ENCODE data around the gene DDIAS. TPM values are rescaled to one million over a fixed set of nuclear protein-coding genes. Genes with fewer than 3 reads are reported as not detected.
"Not testable (repeated sequence)": the region's sequence is repeated elsewhere in the genome, so short reads cannot be mapped to it uniquely, and the experiment has no call there.

DDIAS gene, protein sequence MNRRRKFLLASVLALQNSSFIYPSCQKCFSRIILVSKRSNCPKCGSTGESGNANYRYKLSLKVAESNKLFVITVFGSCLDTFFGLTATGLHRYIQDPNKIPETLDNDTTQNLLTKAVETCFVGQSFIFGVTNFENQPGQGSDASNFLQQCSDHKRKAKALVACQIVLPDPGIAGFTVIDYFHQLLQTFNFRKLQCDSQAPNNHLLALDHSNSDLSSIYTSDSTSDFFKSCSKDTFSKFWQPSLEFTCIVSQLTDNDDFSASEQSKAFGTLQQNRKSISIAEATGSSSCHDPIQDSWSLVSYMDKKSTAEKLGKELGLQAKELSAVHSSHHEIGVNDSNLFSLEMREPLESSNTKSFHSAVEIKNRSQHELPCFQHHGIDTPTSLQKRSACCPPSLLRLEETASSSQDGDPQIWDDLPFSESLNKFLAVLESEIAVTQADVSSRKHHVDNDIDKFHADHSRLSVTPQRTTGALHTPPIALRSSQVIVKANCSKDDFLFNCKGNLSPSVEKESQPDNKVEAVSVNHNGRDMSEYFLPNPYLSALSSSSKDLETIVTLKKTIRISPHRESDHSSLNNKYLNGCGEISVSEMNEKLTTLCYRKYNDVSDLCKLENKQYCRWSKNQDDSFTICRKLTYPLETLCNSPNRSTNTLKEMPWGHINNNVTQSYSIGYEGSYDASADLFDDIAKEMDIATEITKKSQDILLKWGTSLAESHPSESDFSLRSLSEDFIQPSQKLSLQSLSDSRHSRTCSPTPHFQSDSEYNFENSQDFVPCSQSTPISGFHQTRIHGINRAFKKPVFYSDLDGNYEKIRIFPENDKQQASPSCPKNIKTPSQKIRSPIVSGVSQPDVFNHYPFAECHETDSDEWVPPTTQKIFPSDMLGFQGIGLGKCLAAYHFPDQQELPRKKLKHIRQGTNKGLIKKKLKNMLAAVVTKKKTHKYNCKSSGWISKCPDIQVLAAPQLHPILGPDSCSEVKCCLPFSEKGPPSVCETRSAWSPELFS
- total RNA-seq (10 to 100 TPM; 23.8 to 27.8 TPM), polyA plus RNA-seq (1.6 TPM)

DNA sequence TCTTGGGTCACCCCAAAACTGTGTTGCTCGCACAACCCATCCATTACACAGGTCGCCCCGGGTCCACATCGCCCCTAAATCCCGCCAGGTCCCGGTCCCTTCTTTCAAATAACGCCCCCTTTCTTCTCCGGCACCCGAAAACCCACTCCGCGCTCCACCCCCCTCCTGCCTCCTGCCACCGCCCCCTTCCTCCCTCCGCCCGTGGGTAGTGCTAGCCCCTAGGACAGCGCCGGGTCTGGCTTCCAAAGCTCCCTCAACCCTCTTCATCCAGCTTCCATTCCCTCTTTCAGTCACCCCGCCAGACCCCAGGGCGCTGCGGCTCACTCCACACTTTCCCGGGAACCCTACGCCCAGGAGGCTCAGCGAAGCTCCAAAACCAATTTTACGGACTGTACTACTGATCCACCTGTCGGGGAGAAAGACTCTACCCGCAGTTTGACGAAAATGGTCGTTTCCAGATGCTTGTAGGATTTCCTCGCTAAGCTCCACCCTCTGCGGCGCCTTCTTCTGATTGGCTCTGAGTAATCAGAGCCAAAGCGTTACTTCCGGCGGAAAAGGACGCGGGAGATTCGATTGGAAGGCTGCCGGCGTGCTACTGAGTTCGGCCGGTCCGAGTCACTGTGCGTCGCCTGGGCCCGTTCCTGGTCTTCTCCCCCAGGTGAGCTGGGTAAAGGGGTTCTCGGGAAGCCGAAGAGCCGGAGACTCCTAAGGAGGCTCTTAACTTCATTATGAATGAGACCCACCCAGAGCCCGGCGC, at the start of gene DDIAS:
TSS of gene DDIAS (plus strand) at position 572 of the 757 bp plus-strand sequence. CDS start 13,003 bp downstream, outside the sequence.
- Histone ChIP-seq H3K27me3 (ENCODE audit: insufficient read depth, low read length, poor library complexity, severe bottlenecking) (no peaks in the 10 kb centered on the region), H3K27ac (ENCODE audit: low read depth, low read length) (peak within 1 kb of the TSS; percentile 96), H3K4me3 (ENCODE audit: low read length) (peak within 1 kb of the TSS; percentile 90), H3K4me1 (ENCODE audit: insufficient read depth, low read length) (peaks cover 19% of the 10 kb centered on the region), H3K9me3 (ENCODE audit: low read length) (no peaks in the 10 kb centered on the region), H3K36me3 (ENCODE audit: insufficient read depth, low read length) (no peaks in the 10 kb centered on the region)
- H3K27ac Mint-ChIP-seq, result peak within 1 kb of the TSS; percentile 98 to 100 (median 100)
- ChIA-PET CTCF (interaction anchor here (0.7 to 4.0 kb wide), 19 partner anchors 16 to 391 kb away, joined by 3 to 31 read pairs (median 4); partner anchors contain the start of genes ANKRD42 and PCF11), POLR2A (interaction anchor here (0.6 to 2.9 kb wide), 18 partner anchors 9 to 385 kb away, joined by 3 to 56 read pairs (median 6); partner anchors contain the start of genes ANKRD42, CCDC90B, PCF11 and RAB30)
- DNase-seq, result peak; percentile 90 to 97 (median 94)
- no peaks in the 10 kb centered on the region for H3K27me3 Mint-ChIP-seq
- no peaks in the 10 kb centered on the region for H3K9me3 Mint-ChIP-seq
- peak within 1 kb of the TSS; percentile 89 to 100 (median 97) for H3K4me3 Mint-ChIP-seq
- peaks cover 43 to 53% (median 51%) of the 10 kb centered on the region in 3 donors for H3K4me1 Mint-ChIP-seq
- peaks cover 0 to 12% (median 0%) of the 10 kb centered on the region in 3 donors for H3K36me3 Mint-ChIP-seq

DNA sequence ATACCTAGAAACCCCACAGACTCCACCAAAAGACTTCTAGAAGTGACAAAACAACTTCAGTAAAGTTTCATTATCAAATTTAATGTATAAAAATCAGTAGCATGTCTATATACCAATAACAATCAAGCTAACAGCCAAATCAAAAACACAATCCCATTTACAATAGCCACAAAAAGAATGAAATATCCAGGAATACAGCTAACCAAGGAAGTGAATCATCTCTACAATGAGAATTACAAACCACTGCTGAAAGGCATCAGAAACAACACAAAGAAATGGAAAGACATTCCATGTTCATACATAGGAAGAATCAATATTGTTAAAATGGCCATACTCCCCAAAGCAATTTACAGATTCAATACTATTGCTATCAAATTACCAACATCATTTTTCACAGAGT, 47.3 kb upstream of the DDIAS start:
- peaks cover 17 to 31% (median 21%) of the 10 kb centered on the region in 3 donors for H3K36me3 Mint-ChIP-seq
- no peaks in the 10 kb centered on the region for H3K27me3 ChIP-seq (ENCODE audit: insufficient read depth, low read length, poor library complexity, severe bottlenecking)
- H3K4me1 Mint-ChIP-seq, result peaks cover 1 to 7% (median 5%) of the 10 kb centered on the region in 3 donors
- no peaks in the 10 kb centered on the region for H3K9me3 ChIP-seq (ENCODE audit: low read length)
- ChIA-PET POLR2A (no interaction called here), CTCF (no interaction called here)
- H3K27me3 Mint-ChIP-seq, result no peaks in the 10 kb centered on the region
- H3K27ac ChIP-seq (ENCODE audit: low read depth, low read length), result no peak overlapping the region
- H3K4me1 ChIP-seq (ENCODE audit: insufficient read depth, low read length), result no peaks in the 10 kb centered on the region
- no peak for DNase-seq
- no peak overlapping the region for H3K4me3 ChIP-seq (ENCODE audit: low read length)
- H3K4me3 Mint-ChIP-seq, result no peak overlapping the region
- H3K36me3 ChIP-seq (ENCODE audit: insufficient read depth, low read length), result no peaks in the 10 kb centered on the region
- no peak overlapping the region for H3K27ac Mint-ChIP-seq
- no peaks in the 10 kb centered on the region for H3K9me3 Mint-ChIP-seq

DNA sequence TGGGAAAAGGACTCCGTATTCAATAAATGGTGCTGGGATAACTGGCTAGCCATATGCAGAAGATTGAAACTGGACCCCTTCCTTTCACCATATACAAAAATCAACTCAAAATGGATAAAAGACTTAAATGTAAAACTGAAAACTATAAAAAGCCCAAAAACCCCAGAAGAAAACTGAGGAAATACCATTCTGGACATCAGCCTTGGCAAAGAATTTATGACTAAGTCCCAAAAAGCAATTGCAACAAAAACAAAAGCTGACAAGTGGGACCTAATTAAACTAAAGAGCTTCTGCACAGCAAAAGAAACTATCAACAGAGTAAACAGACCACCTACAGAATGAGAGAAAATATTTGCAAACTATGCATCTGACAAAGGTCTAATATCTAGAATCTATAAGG, 46.6 kb upstream of the DDIAS start:
- H3K36me3 ChIP-seq (ENCODE audit: insufficient read depth, low read length); H3K9me3 Mint-ChIP-seq; H3K9me3 ChIP-seq (ENCODE audit: low read length); H3K4me3 ChIP-seq (ENCODE audit: low read length); DNase-seq; POLR2A ChIA-PET; H3K4me3 Mint-ChIP-seq; H3K27ac Mint-ChIP-seq; H3K27me3 ChIP-seq (ENCODE audit: insufficient read depth, low read length, poor library complexity, severe bottlenecking); H3K27me3 Mint-ChIP-seq; H3K27ac ChIP-seq (ENCODE audit: low read depth, low read length); H3K4me1 ChIP-seq (ENCODE audit: insufficient read depth, low read length); H3K4me1 Mint-ChIP-seq: not testable (repeated sequence)
- CTCF ChIA-PET, result interaction anchor here (1.0 to 1.9 kb wide), 2 partner anchors 12 to 23 kb away, joined by 3 to 5 read pairs; no protein-coding TSS in a partner anchor
- peaks cover 17 to 27% (median 21%) of the 10 kb centered on the region in 3 donors for H3K36me3 Mint-ChIP-seq

DNA sequence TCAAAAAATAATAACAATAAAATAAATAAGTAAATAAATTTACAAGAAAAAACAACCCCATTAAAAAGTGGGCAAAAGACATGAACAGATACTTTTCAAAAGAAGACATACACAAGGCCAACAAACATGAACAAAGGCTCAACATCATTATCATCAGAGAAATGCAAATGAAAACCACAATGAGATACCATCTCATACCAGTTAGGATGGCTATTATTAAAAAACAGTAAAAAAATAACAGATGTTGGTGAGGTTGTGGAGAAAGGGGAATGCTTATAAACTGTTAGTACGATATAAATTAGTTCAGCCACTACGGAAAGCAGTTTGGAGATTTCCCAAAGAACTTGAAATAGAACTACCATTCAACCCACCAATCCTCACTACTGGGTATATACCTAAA, 45.9 kb upstream of the DDIAS start:
- no peak overlapping the region for H3K27ac ChIP-seq (ENCODE audit: low read depth, low read length)
- no peaks in the 10 kb centered on the region for H3K27me3 Mint-ChIP-seq
- ChIA-PET CTCF (interaction anchor here (1.0 to 1.9 kb wide), 2 partner anchors 12 to 22 kb away, joined by 3 to 5 read pairs; no protein-coding TSS in a partner anchor), POLR2A (no interaction called here)
- H3K9me3 ChIP-seq (ENCODE audit: low read length), result no peaks in the 10 kb centered on the region
- H3K27me3 ChIP-seq (ENCODE audit: insufficient read depth, low read length, poor library complexity, severe bottlenecking), result no peaks in the 10 kb centered on the region
- no peak overlapping the region for H3K27ac Mint-ChIP-seq
- H3K36me3 ChIP-seq (ENCODE audit: insufficient read depth, low read length), result no peaks in the 10 kb centered on the region
- H3K4me1 Mint-ChIP-seq, result peaks cover 1 to 7% (median 5%) of the 10 kb centered on the region in 3 donors
- no peaks in the 10 kb centered on the region for H3K9me3 Mint-ChIP-seq
- no peak for DNase-seq
- no peak overlapping the region for H3K4me3 ChIP-seq (ENCODE audit: low read length)
- H3K4me3 Mint-ChIP-seq, result no peak overlapping the region
- no peaks in the 10 kb centered on the region for H3K4me1 ChIP-seq (ENCODE audit: insufficient read depth, low read length)
- H3K36me3 Mint-ChIP-seq, result peaks cover 17 to 22% (median 21%) of the 10 kb centered on the region in 3 donors

DNA sequence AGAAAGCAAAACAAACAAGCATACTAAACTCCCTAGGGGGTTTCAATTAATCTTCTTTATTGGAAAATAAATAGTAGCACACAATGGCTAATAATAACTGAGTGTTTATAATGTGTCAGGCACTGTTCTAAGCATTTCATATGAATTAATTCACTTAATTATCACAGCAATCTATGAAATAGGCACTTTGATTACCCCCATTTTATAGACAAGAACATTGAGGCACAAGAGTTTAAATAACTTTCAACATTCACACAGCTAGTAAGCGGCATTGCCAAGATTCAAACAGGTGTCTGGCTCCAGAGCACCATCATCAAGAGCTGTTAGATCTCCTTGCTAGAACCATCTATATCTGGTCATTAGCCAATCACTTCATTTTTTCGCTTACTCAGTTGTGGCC, 44.4 kb upstream of the DDIAS start:
- no peak for DNase-seq
- Histone ChIP-seq H3K36me3 (ENCODE audit: insufficient read depth, low read length) (no peaks in the 10 kb centered on the region), H3K9me3 (ENCODE audit: low read length) (no peaks in the 10 kb centered on the region), H3K4me1 (ENCODE audit: insufficient read depth, low read length) (no peaks in the 10 kb centered on the region), H3K27me3 (ENCODE audit: insufficient read depth, low read length, poor library complexity, severe bottlenecking) (no peaks in the 10 kb centered on the region), H3K27ac (ENCODE audit: low read depth, low read length) (no peak overlapping the region), H3K4me3 (ENCODE audit: low read length) (no peak overlapping the region)
- no peak overlapping the region for H3K4me3 Mint-ChIP-seq
- no peaks in the 10 kb centered on the region for H3K27me3 Mint-ChIP-seq
- ChIA-PET CTCF (interaction anchor here (1.0 kb wide), 1 partner anchor 10 kb away, joined by 3 read pairs; no protein-coding TSS in a partner anchor), POLR2A (no interaction called here)
- H3K9me3 Mint-ChIP-seq, result no peaks in the 10 kb centered on the region
- no peak overlapping the region for H3K27ac Mint-ChIP-seq
- peaks cover 1 to 7% (median 5%) of the 10 kb centered on the region in 3 donors for H3K4me1 Mint-ChIP-seq
- H3K36me3 Mint-ChIP-seq, result peaks cover 15 to 16% (median 15%) of the 10 kb centered on the region in 3 donors

DNA sequence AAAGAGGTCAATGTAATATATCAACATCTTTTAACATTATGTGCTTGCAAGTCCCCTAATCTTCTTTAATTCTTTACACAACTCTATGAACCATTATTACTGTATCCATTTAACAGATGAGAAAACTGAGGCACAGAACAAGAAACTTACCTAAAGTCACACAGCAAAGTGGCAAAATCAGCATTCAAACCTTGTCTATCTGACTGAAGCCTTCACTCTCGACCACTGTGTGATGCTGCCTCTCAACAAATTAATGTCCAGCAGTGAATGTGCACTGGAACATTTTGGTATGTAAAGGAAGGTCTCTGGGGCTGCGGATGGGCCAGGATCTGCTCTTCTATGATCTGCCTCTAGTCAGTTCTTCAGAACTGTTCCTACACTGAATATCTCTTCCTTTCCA, 43.4 kb upstream of the DDIAS start:
- no peak for DNase-seq
- Mint-ChIP-seq H3K4me3 (no peak overlapping the region), H3K27me3 (no peaks in the 10 kb centered on the region), H3K9me3 (no peaks in the 10 kb centered on the region), H3K4me1 (peaks cover 1 to 7% (median 5%) of the 10 kb centered on the region in 3 donors), H3K36me3 (peaks cover 15 to 16% (median 15%) of the 10 kb centered on the region in 3 donors), H3K27ac (peak overlapping the region in 1 of 8 donors; percentile 2)
- Histone ChIP-seq H3K9me3 (ENCODE audit: low read length) (no peaks in the 10 kb centered on the region), H3K4me3 (ENCODE audit: low read length) (no peak overlapping the region), H3K36me3 (ENCODE audit: insufficient read depth, low read length) (no peaks in the 10 kb centered on the region), H3K27me3 (ENCODE audit: insufficient read depth, low read length, poor library complexity, severe bottlenecking) (no peaks in the 10 kb centered on the region), H3K4me1 (ENCODE audit: insufficient read depth, low read length) (no peaks in the 10 kb centered on the region), H3K27ac (ENCODE audit: low read depth, low read length) (no peak overlapping the region)
- CTCF ChIA-PET, result interaction anchor here (2.0 kb wide), 1 partner anchor 10 kb away, joined by 5 read pairs; no protein-coding TSS in a partner anchor
- POLR2A ChIA-PET, result no interaction called here

DNA sequence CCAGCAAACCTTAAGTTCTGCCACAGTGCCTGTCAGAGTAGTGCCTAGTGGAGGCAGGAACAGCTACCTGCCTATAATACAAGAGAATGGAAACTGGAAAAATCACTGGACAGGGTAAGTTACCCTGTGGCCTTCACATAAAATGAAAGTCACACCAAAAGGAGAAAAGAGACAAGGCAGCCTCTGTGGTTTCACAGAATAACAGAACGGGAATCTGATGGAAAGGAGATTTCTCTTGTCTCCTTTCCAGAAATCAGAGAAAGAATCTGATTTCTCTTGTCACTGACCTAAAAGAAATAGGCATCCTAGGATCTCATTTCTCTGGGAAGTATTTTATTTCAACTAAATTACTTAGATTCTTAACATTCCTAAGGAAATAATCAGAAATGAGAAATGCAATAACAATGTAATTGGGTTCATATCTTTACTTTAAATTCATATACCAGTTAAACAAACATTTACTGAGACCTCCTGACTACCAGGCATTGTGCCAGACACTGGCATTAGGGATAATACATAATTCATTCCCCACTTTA, 42.9 kb upstream of the DDIAS start:
- no peaks in the 10 kb centered on the region for H3K9me3 Mint-ChIP-seq
- ChIA-PET CTCF (interaction anchor here (2.0 kb wide), 1 partner anchor 9 kb away, joined by 5 read pairs; no protein-coding TSS in a partner anchor), POLR2A (no interaction called here)
- no peak for DNase-seq
- H3K4me1 ChIP-seq (ENCODE audit: insufficient read depth, low read length), result no peaks in the 10 kb centered on the region
- no peaks in the 10 kb centered on the region for H3K27me3 Mint-ChIP-seq
- H3K27ac Mint-ChIP-seq, result no peak overlapping the region
- no peaks in the 10 kb centered on the region for H3K27me3 ChIP-seq (ENCODE audit: insufficient read depth, low read length, poor library complexity, severe bottlenecking)
- peaks cover 15 to 16% (median 15%) of the 10 kb centered on the region in 3 donors for H3K36me3 Mint-ChIP-seq
- no peak overlapping the region for H3K4me3 ChIP-seq (ENCODE audit: low read length)
- no peak overlapping the region for H3K4me3 Mint-ChIP-seq
- H3K27ac ChIP-seq (ENCODE audit: low read depth, low read length), result no peak overlapping the region
- H3K9me3 ChIP-seq (ENCODE audit: low read length), result no peaks in the 10 kb centered on the region
- no peaks in the 10 kb centered on the region for H3K36me3 ChIP-seq (ENCODE audit: insufficient read depth, low read length)
- H3K4me1 Mint-ChIP-seq, result peaks cover 0 to 7% (median 5%) of the 10 kb centered on the region in 3 donors
